K562 (cell line): ENCODE data around the gene MYCN. TPM values are rescaled to one million over a fixed set of nuclear protein-coding genes. Genes with fewer than 3 reads are reported as not detected.

Experiments
- ATAC-seq: fragments of 200-7000 bp; cut with Tn5 transposase; 3 replicates; pipeline ENCODE4 v1.9.1; 2020; ENCODE audit warnings: moderate library complexity
- BruUV-seq: library from RNA; stranded (reverse); fragments of 400-500 nt; replicated peaks from 2 replicates; lab custom pipeline; 2021; lab: Mats Ljungman, UMichigan
- CTCF ChIA-PET: fragments of 300-600 bp; formaldehyde crosslinking; extraction: SDS; loops from one replicate; lab custom pipeline; 2021; ENCODE audit warnings: low intra/inter-chr PET ratio; lab: Yijun Ruan, JAX
- POLR2A ChIA-PET: fragments of 300-600, 350-650 bp; sonication (Branson Sonifier 250); formaldehyde crosslinking; extraction: SDS; loops from one replicate; lab custom pipeline; 2021; ENCODE audit warnings: antibody characterized with exemption, inconsistent platforms; lab: Yijun Ruan, JAX
- DNase-seq, 4 experiments: peaks; one replicate each; pipeline versions ENCODE4 v3.0.0 to v3.0.0-alpha.2; 2011 to 2018; ENCODE audit warnings: low spot score in 3 of 4, mixed read lengths in 3 of 4; ENCODE audit errors: extremely low read depth in 1 of 4
- FAIRE-seq: peaks from 2 replicates; lab custom pipeline; 2011; peaks lifted over from hg19 to GRCh38; lab: Jason Lieb, UNC
- H2AFZ ChIP-seq: 2 replicates; pipeline ENCODE4 v1.6.0; 2011; ENCODE audit warnings: low read depth, low read length, control low read depth, inconsistent platforms
- H3K27ac ChIP-seq: fragments of 200-600 bp; 3 replicates; pipeline ENCODE4 v1.8.0; 2011; ENCODE audit warnings: low read depth, mild to moderate bottlenecking, control low read depth, inconsistent platforms, low read length, moderate library complexity, mixed read lengths; ENCODE audit errors: extremely low read depth
- H3K27me3 ChIP-seq, 2 experiments: fragments of 300-600 bp in 1 of 2; 2 replicates in 1 of 2; 3 replicates in 1 of 2; pipeline versions ENCODE4 v1.6.0 to v1.8.0; 2011; ENCODE audit warnings: inconsistent platforms in 2 of 2, low read length in 2 of 2, mild to moderate bottlenecking in 1 of 2, mixed read lengths in 1 of 2, moderate library complexity in 1 of 2; ENCODE audit not compliant: control insufficient read depth in 2 of 2, insufficient read depth in 2 of 2
- H3K36me3 ChIP-seq: fragments of 300-600 bp; 3 replicates; pipeline ENCODE4 v1.8.0; 2011; ENCODE audit warnings: mild to moderate bottlenecking, low read length, inconsistent platforms; ENCODE audit not compliant: control insufficient read depth, insufficient read depth
- H3K4me1 ChIP-seq, 2 experiments: fragments of 200-600 bp in 1 of 2; replicated peaks in 1 of 2; 2 replicates in 1 of 2; 3 replicates in 1 of 2; pipeline versions ENCODE4 v1.5.1 to v1.8.0; 2011; ENCODE audit warnings: inconsistent platforms in 2 of 2, low read length in 2 of 2, mild to moderate bottlenecking in 1 of 2, mixed read lengths in 1 of 2, moderate library complexity in 1 of 2; ENCODE audit not compliant: control insufficient read depth in 2 of 2, insufficient read depth in 2 of 2
- H3K4me2 ChIP-seq: 2 replicates; pipeline ENCODE4 v1.6.1; 2011; ENCODE audit warnings: low read length, control low read depth, inconsistent platforms, mixed read lengths; ENCODE audit not compliant: insufficient read depth
- H3K4me3 ChIP-seq: fragments of 200-600 bp; sonication (generic), shearing (Covaris generic); 2 replicates; pipeline ENCODE4 v1.5.1; 2016; ENCODE audit warnings: control low read depth, inconsistent platforms
- H3K79me2 ChIP-seq: fragments of 200-600 bp; 3 replicates; pipeline ENCODE4 v1.8.0; 2011; ENCODE audit warnings: low read length, inconsistent platforms; ENCODE audit not compliant: control insufficient read depth, insufficient read depth
- H3K9ac ChIP-seq, 2 experiments: 2 replicates each; pipeline versions ENCODE4 v1.6.0 to v1.6.1; 2011; ENCODE audit warnings: low read depth in 2 of 2, low read length in 2 of 2, control low read depth in 1 of 2, inconsistent platforms in 1 of 2, mild to moderate bottlenecking in 1 of 2, mixed read lengths in 1 of 2; ENCODE audit not compliant: insufficient read depth in 1 of 2
- H3K9me1 ChIP-seq: one replicate; pipeline ENCODE4 v1.6.0; 2011; ENCODE audit warnings: inconsistent platforms, mild to moderate bottlenecking, low read length, moderate library complexity; ENCODE audit not compliant: control insufficient read depth, insufficient read depth
- H3K9me3 ChIP-seq: replicated peaks from 2 replicates; pipeline ENCODE4 v1.5.1; 2011; ENCODE audit warnings: low read depth, low read length, inconsistent platforms; ENCODE audit not compliant: control insufficient read depth, insufficient read depth
- H4K20me1 ChIP-seq: replicated peaks from 2 replicates; pipeline ENCODE4 v1.6.1; 2011; ENCODE audit warnings: low read length, inconsistent platforms, mixed read lengths; ENCODE audit not compliant: control insufficient read depth, insufficient read depth
- CBX3 ChIP-seq, 2 experiments: IDR thresholded peaks; 1 replicate in 1 of 2; 2 replicates in 1 of 2; pipeline ENCODE4 v1.6.1; 2012; ENCODE audit warnings: inconsistent platforms in 2 of 2, low read length in 2 of 2, borderline replicate concordance in 1 of 2, control low read depth in 1 of 2
- GATAD2B ChIP-seq: fragments of 450-650 bp; IDR thresholded peaks from 2 replicates; pipeline ENCODE4 v1.6.1; 2017; ENCODE audit warnings: mild to moderate bottlenecking, borderline replicate concordance
- KAT7 ChIP-seq: sonication (generic); formaldehyde crosslinking; IDR thresholded peaks from 2 replicates; pipeline ENCODE4 v1.8.0; 2022; ENCODE audit warnings: missing genetic modification reagents, mild to moderate bottlenecking, borderline replicate concordance
- NFYB ChIP-seq: IDR thresholded peaks from 2 replicates; pipeline ENCODE4 v1.6.1; 2011; ENCODE audit warnings: mild to moderate bottlenecking, moderate library complexity; ENCODE audit not compliant: insufficient read length; ENCODE audit errors: extremely low read depth
- PCBP1 ChIP-seq: fragments of 200-400 bp; formaldehyde crosslinking; IDR thresholded peaks from 2 replicates; pipeline ENCODE4 v1.6.1; 2018; ENCODE audit warnings: mild to moderate bottlenecking, low read depth, low read length; ENCODE audit not compliant: poor library complexity, severe bottlenecking
- PHTF2 ChIP-seq: fragments of 250-450 bp; sonication (Bioruptor Pico); IDR thresholded peaks from 2 replicates; pipeline ENCODE4 v1.5.0; 2021; ENCODE audit warnings: mild to moderate bottlenecking
- POLR2G ChIP-seq: fragments of 200-400 bp; formaldehyde crosslinking; IDR thresholded peaks from 2 replicates; pipeline ENCODE4 v1.6.1; 2017; ENCODE audit warnings: low read depth, mild to moderate bottlenecking, antibody characterized with exemption, low read length, moderate library complexity
- SMARCC2 ChIP-seq: fragments of 450-650 bp; IDR thresholded peaks from 2 replicates; pipeline ENCODE4 v1.6.1; 2017; ENCODE audit warnings: antibody characterized with exemption, moderate library complexity, mild to moderate bottlenecking, low read depth
- ZNF79 ChIP-seq: fragments of 250-450 bp; sonication (Bioruptor Pico); IDR thresholded peaks from 2 replicates; pipeline ENCODE4 v1.4.0; 2020; ENCODE audit warnings: low read depth, mild to moderate bottlenecking, moderate library complexity
- WGBS: fragments of 100-300 bp; shearing (Covaris generic); methylation state at CpG from one replicate; pipeline ENCODE4 v1.1.6; 2016; ENCODE audit warnings: low coverage, mixed read lengths; ENCODE audit not compliant: insufficient coverage; ENCODE audit errors: missing lambda C conversion rate; 5-methylcytosine and 5-hydroxymethylcytosine counted together
- in situ Hi-C: fragments of 300-500 bp; cut with MboI; formaldehyde crosslinking; loops from 4 replicates; pipeline ENCODE4 v1.15.0; 2018; ENCODE audit warnings: inconsistent platforms, mixed read lengths
- intact Hi-C: fragments of 100-400 bp; cut with micrococcal nuclease; formaldehyde crosslinking; loops from 2 replicates; pipeline ENCODE4 v1.14.2; 2022
- polyA plus RNA-seq, 8 experiments: library from polyadenylated mRNA; depleted of rRNA in 4 of 8; stranded (reverse) in 5 of 8; unstranded in 3 of 8; fragments of >200 nt; fragmentation: Nextera tagmentation in 2 of 8; fragmentation: Illumina TruSeq in 1 of 8; extraction: Ambion mirVana in 2 of 8; extraction: Trizol in 1 of 8; gene quantifications; 2 replicates each; pipeline versions ENCODE4 v1.2.1 to v1.2.3, GENCODE V29; 2011 to 2014; ENCODE audit warnings: inconsistent platforms in 1 of 8, missing spikeins in 1 of 8
- total RNA-seq, 7 experiments: library from RNA; depleted of rRNA in 6 of 7; stranded (reverse); fragments of >200 nt in 6 of 7; fragmentation: Illumina TruSeq in 2 of 7; extraction: Trizol in 2 of 7; gene quantifications; 2 replicates each; pipeline versions ENCODE4 v1.2.1 to v1.2.3, GENCODE V29; 2011 to 2021; ENCODE audit warnings: low replicate concordance in 1 of 7
- TF ChIP-seq, protein P1 (sequence below): fragments of 250-450 bp; sonication (Bioruptor Pico); IDR thresholded peaks from 2 replicates; pipeline ENCODE4 v1.4.0; 2020; ENCODE audit warnings: mild to moderate bottlenecking, moderate library complexity

Gene MYCN
- total and polyA plus RNA-seq, 9 of the 15 experiments (the other 6 are each of a cell fraction or from before 2014, with no cell fraction given), result not detected

DNA sequence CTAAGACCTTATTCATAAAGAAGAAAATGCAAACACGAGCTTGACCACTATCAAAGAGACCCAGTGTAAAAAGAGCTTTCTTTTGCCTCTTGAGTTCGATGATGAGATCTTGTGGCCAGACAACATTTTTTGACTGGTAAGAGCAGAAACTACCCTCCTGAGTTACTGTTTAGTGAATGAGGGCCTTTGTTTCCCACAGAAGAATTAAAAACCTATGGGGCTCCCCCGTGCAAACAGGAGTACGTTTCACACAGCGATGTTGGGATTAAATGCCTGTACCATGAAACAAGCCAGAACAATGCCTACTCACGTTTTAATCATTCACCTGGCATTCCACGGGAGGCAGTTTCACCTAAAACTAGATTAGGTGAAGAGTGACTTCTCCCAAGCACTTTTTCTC lies 36.0 kb downstream of the MYCN start:
- ChIA-PET CTCF (no interaction called here), POLR2A (no interaction called here)
- no peak overlapping the region for H2AFZ ChIP-seq
- TF ChIP-seq GATAD2B, result no peak
- no peak for TF ChIP-seq NFYB
- TF ChIP-seq, protein P1, sequence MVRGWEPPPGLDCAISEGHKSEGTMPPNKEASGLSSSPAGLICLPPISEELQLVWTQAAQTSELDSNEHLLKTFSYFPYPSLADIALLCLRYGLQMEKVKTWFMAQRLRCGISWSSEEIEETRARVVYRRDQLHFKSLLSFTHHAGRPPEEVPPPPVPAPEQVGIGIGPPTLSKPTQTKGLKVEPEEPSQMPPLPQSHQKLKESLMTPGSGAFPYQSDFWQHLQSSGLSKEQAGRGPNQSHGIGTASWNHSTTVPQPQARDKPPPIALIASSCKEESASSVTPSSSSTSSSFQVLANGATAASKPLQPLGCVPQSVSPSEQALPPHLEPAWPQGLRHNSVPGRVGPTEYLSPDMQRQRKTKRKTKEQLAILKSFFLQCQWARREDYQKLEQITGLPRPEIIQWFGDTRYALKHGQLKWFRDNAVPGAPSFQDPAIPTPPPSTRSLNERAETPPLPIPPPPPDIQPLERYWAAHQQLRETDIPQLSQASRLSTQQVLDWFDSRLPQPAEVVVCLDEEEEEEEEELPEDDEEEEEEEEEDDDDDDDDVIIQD (CRISPR knock-in tag), result no peak
- no peak for TF ChIP-seq CBX3 (IDR thresholded peaks at IDR 0.05; ENCODE audit: borderline replicate concordance in 1 of 2, low read length in 2 of 2)
- TF ChIP-seq SMARCC2, result no peak
- TF ChIP-seq POLR2G, result no peak
- TF ChIP-seq PHTF2, result no peak
- TF ChIP-seq KAT7 (CRISPR knock-in tag), result no peak
- no peak for TF ChIP-seq ZNF79 (CRISPR knock-in tag)
- TF ChIP-seq PCBP1, result no peak
- no peaks in the 10 kb centered on the region for H3K9me1 ChIP-seq
- H3K36me3 ChIP-seq, result no peaks in the 10 kb centered on the region
- ATAC-seq (no peak), DNase-seq (no peak), FAIRE-seq (no peak)
- no TSS peak for BruUV-seq
- H3K9me3 ChIP-seq, result no peaks in the 10 kb centered on the region
- in situ Hi-C loops, result no loop called here
- no peaks in the 10 kb centered on the region for H3K79me2 ChIP-seq
- WGBS, result under 1% methylated on average over 7 of the region's 7 CpGs
- H3K4me1 ChIP-seq, result no peaks in the 10 kb centered on the region
- H3K27me3 ChIP-seq, result peaks cover 0 to 11% of the 10 kb centered on the region in 2 experiments; a peak in 2 of 5 replicates
- H3K27ac ChIP-seq, result no peak overlapping the region
- H3K4me2 ChIP-seq, result no peak overlapping the region
- no peaks in the 10 kb centered on the region for H4K20me1 ChIP-seq
- intact Hi-C loops, result no loop called here
- H3K4me3 ChIP-seq, result no peak overlapping the region
- H3K9ac ChIP-seq, result no peak overlapping the region
